Testis (tissue), 3 donors: Measurements from ENCODE around the gene TMA7. TPM values are rescaled to one million over a fixed set of nuclear protein-coding genes. Genes with fewer than 3 reads are reported as not detected.

ENCODE experiments used
- DNase-seq: peaks from one replicate; pipeline ENCODE4 v3.0.0-alpha.2; 2019
- H3K27ac ChIP-seq, 2 donors: fragments of 200-600 bp; sonication (generic); one replicate each; pipeline ENCODE4 v1.5.1; 2019
- H3K27me3 ChIP-seq: fragments of 200-600 bp; sonication (generic); one replicate; pipeline ENCODE4 v1.5.1; 2019
- H3K36me3 ChIP-seq: fragments of 200-600 bp; sonication (generic); one replicate; pipeline ENCODE4 v1.5.1; 2017; ENCODE audit warnings: low read depth; ENCODE audit errors: missing control alignments
- H3K4me1 ChIP-seq: fragments of 200-600 bp; sonication (generic); one replicate; pipeline ENCODE4 v1.5.1; 2019
- H3K4me3 ChIP-seq, 2 donors: fragments of 200-600 bp; sonication (generic); one replicate each; pipeline ENCODE4 v1.5.1; 2017 to 2019
- H3K9me3 ChIP-seq: fragments of 200-600 bp; sonication (generic); one replicate; pipeline ENCODE4 v1.5.1; 2017
- POLR2A ChIP-seq: fragments of 450-650 bp; IDR thresholded peaks from one replicate; pipeline ENCODE4 v1.6.1; 2017; ENCODE audit warnings: antibody characterized with exemption, mild to moderate bottlenecking, moderate library complexity
- WGBS, 2 donors: methylation state at CpG; one replicate each; pipeline ENCODE4 v1.1.5; 2018; 5-methylcytosine and 5-hydroxymethylcytosine counted together
- intact Hi-C: fragments of 100-400 bp; cut with DNase I; formaldehyde crosslinking; loops from one replicate; pipeline ENCODE4 v1.15.1; 2023; ENCODE audit warnings: low total_unique reads
- polyA plus RNA-seq: library from polyadenylated mRNA; stranded (reverse); fragments of 350-450 nt; fragmentation: Illumina TruSeq; extraction: RNeasy Lipid Tissue Mini Kit (QIAGEN cat#74804); gene quantifications from one replicate; pipeline ENCODE4 v1.2.3, GENCODE V29; 2014; ENCODE audit warnings: low read depth, low replicate concordance; ENCODE audit not compliant: insufficient read depth
- total RNA-seq, 2 donors: library from RNA; depleted of rRNA; stranded (reverse); fragments of >200 nt; gene quantifications; one replicate each; pipeline ENCODE4 v1.2.3, GENCODE V29; 2016
- TF ChIP-seq, protein P1 (sequence below), 3 experiments: fragments of 450-650 bp in 2 of 3; fragments of 200-600 bp in 1 of 3; sonication (generic) in 1 of 3; IDR thresholded peaks; one replicate each; pipeline ENCODE4 v1.5.1; 2016 to 2019; ENCODE audit warnings: antibody characterized with exemption in 3 of 3, mild to moderate bottlenecking in 2 of 3, moderate library complexity in 1 of 3

Gene TMA7
- total and polyA plus RNA-seq, 3 donors from 2014 or later = 380 to 425 (median 393) TPM

- Histone ChIP-seq H3K4me1 (no peaks in the 10 kb centered on the region), H3K9me3 (no peaks in the 10 kb centered on the region), H3K36me3 (no peaks in the 10 kb centered on the region), H3K27me3 (no peaks in the 10 kb centered on the region), H3K4me3 (no peak overlapping the region), H3K27ac (no peak overlapping the region)
- intact Hi-C loops = no loop called here
- DNase-seq = peak; percentile 10
- no peak for TF ChIP-seq POLR2A
- TF ChIP-seq, protein P1, sequence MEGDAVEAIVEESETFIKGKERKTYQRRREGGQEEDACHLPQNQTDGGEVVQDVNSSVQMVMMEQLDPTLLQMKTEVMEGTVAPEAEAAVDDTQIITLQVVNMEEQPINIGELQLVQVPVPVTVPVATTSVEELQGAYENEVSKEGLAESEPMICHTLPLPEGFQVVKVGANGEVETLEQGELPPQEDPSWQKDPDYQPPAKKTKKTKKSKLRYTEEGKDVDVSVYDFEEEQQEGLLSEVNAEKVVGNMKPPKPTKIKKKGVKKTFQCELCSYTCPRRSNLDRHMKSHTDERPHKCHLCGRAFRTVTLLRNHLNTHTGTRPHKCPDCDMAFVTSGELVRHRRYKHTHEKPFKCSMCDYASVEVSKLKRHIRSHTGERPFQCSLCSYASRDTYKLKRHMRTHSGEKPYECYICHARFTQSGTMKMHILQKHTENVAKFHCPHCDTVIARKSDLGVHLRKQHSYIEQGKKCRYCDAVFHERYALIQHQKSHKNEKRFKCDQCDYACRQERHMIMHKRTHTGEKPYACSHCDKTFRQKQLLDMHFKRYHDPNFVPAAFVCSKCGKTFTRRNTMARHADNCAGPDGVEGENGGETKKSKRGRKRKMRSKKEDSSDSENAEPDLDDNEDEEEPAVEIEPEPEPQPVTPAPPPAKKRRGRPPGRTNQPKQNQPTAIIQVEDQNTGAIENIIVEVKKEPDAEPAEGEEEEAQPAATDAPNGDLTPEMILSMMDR (IDR thresholded peaks at IDR 0.05) = no peak
- 92 to 94% methylated on average over 24 to 31 of the region's 31 CpGs for WGBS, 2 donors
These were observed 30.5 kb upstream of the TMA7 start for GRCh38 chr3:48409291-48410201.

GRCh38 chr3:48410205-48411040, 29.6 kb upstream of the TMA7 start:
- TF ChIP-seq, protein P1 (IDR thresholded peaks at IDR 0.05) = no peak
- no peak for TF ChIP-seq POLR2A
- Histone ChIP-seq H3K27ac (no peak overlapping the region), H3K36me3 (no peaks in the 10 kb centered on the region), H3K9me3 (no peaks in the 10 kb centered on the region), H3K27me3 (no peaks in the 10 kb centered on the region), H3K4me1 (no peaks in the 10 kb centered on the region), H3K4me3 (no peak overlapping the region)
- intact Hi-C loops = no loop called here
- 95 to 97% methylated on average over 9 to 16 of the region's 16 CpGs for WGBS, 2 donors
- DNase-seq = no peak

DNA sequence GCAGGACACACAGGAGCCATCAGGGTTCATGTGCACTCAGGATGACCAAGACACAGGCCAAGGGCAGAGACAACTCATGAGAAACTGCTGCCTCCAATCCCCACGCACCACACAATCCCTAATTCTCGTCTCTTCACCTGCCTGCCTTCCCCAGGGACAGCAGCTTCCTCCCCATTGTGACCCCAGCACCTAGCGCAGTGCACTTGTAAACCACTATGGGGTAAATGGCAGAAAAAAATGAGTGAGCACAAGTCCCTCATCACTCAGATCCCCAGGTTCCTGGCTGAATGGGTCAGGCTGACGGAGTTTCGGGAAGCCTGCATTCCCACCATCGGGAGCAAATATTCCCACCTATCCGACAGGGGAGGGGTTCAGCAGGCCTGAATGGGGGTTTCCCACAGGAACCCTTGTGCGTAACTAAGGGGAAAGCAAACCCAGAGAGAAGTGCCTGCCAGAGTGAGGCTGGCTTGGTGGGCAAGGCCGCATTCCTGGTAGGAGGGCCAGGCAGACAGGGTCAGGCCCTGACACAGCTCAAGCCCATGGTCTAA, 28.9 kb upstream of the TMA7 start:
- Histone ChIP-seq H3K27ac (no peak overlapping the region), H3K36me3 (no peaks in the 10 kb centered on the region), H3K27me3 (no peaks in the 10 kb centered on the region), H3K9me3 (no peaks in the 10 kb centered on the region), H3K4me3 (no peak overlapping the region), H3K4me1 (no peaks in the 10 kb centered on the region)
- TF ChIP-seq, protein P1 (IDR thresholded peaks at IDR 0.05) = no peak
- TF ChIP-seq POLR2A = no peak
- intact Hi-C loops = no loop called here
- 97 to 98% methylated on average over 7 to 9 of the region's 9 CpGs for WGBS, 2 donors
- DNase-seq = no peak

GRCh38 chr3:48411606-48412374, 28.3 kb upstream of the TMA7 start:
- no peak overlapping the region for H3K4me3 ChIP-seq
- H3K27ac ChIP-seq = no peak overlapping the region
- no peak for DNase-seq
- TF ChIP-seq, protein P1 (IDR thresholded peaks at IDR 0.05) = no peak
- TF ChIP-seq POLR2A = no peak
- no peaks in the 10 kb centered on the region for H3K4me1 ChIP-seq
- 91 to 98% methylated on average over 7 to 11 of the region's 11 CpGs for WGBS, 2 donors
- intact Hi-C loops = no loop called here
- H3K27me3 ChIP-seq = no peaks in the 10 kb centered on the region
- no peaks in the 10 kb centered on the region for H3K9me3 ChIP-seq
- no peaks in the 10 kb centered on the region for H3K36me3 ChIP-seq
